HepG2 (cell line): ENCODE results near the gene LRRC55. TPM values are rescaled to one million over a fixed set of nuclear protein-coding genes. Genes with fewer than 3 reads are reported as not detected.

Source experiments
- ATAC-seq: fragments of 200-7000 bp; cut with Tn5 transposase; 3 replicates; pipeline ENCODE4 v1.9.1; 2020; ENCODE audit warnings: mild to moderate bottlenecking, moderate library complexity
- BruUV-seq: library from RNA; stranded (reverse); fragments of 400-500 nt; replicated peaks from 2 replicates; lab custom pipeline; 2021; lab: Mats Ljungman, UMichigan
- CTCF ChIA-PET: fragments of 300-600 bp; formaldehyde crosslinking; extraction: SDS; loops from one replicate; lab custom pipeline; 2021; ENCODE audit warnings: low total read pairs, inconsistent platforms, low intra/inter-chr PET ratio; lab: Yijun Ruan, JAX
- POLR2A ChIA-PET: fragments of 350-600 bp; sonication (Branson Sonifier 250); formaldehyde crosslinking; loops from one replicate; lab custom pipeline; 2020; ENCODE audit warnings: antibody characterized with exemption, inconsistent platforms; lab: Yijun Ruan, JAX
- DNase-seq: peaks from one replicate; pipeline ENCODE4 v3.0.0-alpha.2; 2015; ENCODE audit warnings: low spot score
- FAIRE-seq: peaks from 3 replicates; lab custom pipeline; 2011; peaks lifted over from hg19 to GRCh38; lab: Jason Lieb, UNC
- H2AFZ ChIP-seq: one replicate; pipeline ENCODE4 v1.6.1; 2011; ENCODE audit warnings: low read length, inconsistent platforms
- H3K27ac ChIP-seq: fragments of 300-600 bp; 3 replicates; pipeline ENCODE4 v1.8.0; 2011; ENCODE audit warnings: mixed run types, mild to moderate bottlenecking, mixed read lengths, low read length, inconsistent platforms; ENCODE audit not compliant: insufficient read depth; ENCODE audit errors: extremely low read length
- H3K27me3 ChIP-seq, 2 experiments: fragments of 200-600 bp in 1 of 2; 2 replicates in 1 of 2; 3 replicates in 1 of 2; pipeline versions ENCODE4 v1.6.0 to v1.8.0; 2011; ENCODE audit warnings: low read length in 2 of 2, mild to moderate bottlenecking in 2 of 2, moderate library complexity in 2 of 2, inconsistent platforms in 1 of 2; ENCODE audit not compliant: insufficient read depth in 2 of 2, control insufficient read depth in 1 of 2
- H3K36me3 ChIP-seq, 2 experiments: fragments of 200-600 bp in 1 of 2; replicated peaks in 1 of 2; 2 replicates in 1 of 2; 3 replicates in 1 of 2; pipeline versions ENCODE4 v1.5.1 to v1.8.0; 2011; ENCODE audit warnings: low read length in 2 of 2, inconsistent platforms in 1 of 2; ENCODE audit not compliant: insufficient read depth in 2 of 2, control insufficient read depth in 1 of 2
- H3K4me1 ChIP-seq: 2 replicates; pipeline ENCODE4 v1.5.1; 2012; ENCODE audit warnings: low read length, inconsistent platforms; ENCODE audit not compliant: insufficient read depth
- H3K4me2 ChIP-seq: 2 replicates; pipeline ENCODE4 v1.6.0; 2011; ENCODE audit warnings: low read depth, low read length, inconsistent platforms
- H3K4me3 ChIP-seq, 3 experiments: fragments of 200-600 bp in 1 of 3; sonication (generic), shearing (Covaris generic) in 1 of 3; replicated peaks in 1 of 3; 2 replicates each; pipeline ENCODE4 v1.5.1; 2011 to 2016; ENCODE audit warnings: low read length in 3 of 3, inconsistent platforms in 2 of 3, low read depth in 2 of 3, mild to moderate bottlenecking in 2 of 3, control low read depth in 1 of 3, mixed read lengths in 1 of 3; ENCODE audit not compliant: insufficient read depth in 1 of 3
- H3K79me2 ChIP-seq: one replicate; pipeline ENCODE4 v1.6.1; 2011; ENCODE audit warnings: low read length, inconsistent platforms; ENCODE audit not compliant: insufficient read depth
- H3K9ac ChIP-seq: 2 replicates; pipeline ENCODE4 v1.6.0; 2011; ENCODE audit warnings: mild to moderate bottlenecking, low read depth, low read length, inconsistent platforms; ENCODE audit not compliant: insufficient read depth
- H3K9me3 ChIP-seq: 2 replicates; pipeline ENCODE4 v1.5.1; 2012; ENCODE audit warnings: mild to moderate bottlenecking, low read length
- H4K20me1 ChIP-seq: 2 replicates; pipeline ENCODE4 v1.6.0; 2011; ENCODE audit warnings: inconsistent platforms, mild to moderate bottlenecking, low read length, moderate library complexity; ENCODE audit not compliant: insufficient read depth
- HES4 ChIP-seq: sonication (generic); formaldehyde crosslinking; IDR thresholded peaks from 2 replicates; pipeline ENCODE4 v1.9.0; 2021; ENCODE audit warnings: mild to moderate bottlenecking, missing genetic modification reagents, borderline replicate concordance
- NFKB2 ChIP-seq: sonication (generic); formaldehyde crosslinking; IDR thresholded peaks from 2 replicates; pipeline ENCODE4 v1.4.0; 2020; ENCODE audit warnings: missing genetic modification reagents, borderline replicate concordance
- REPIN1 ChIP-seq: sonication (generic); formaldehyde crosslinking; IDR thresholded peaks from 2 replicates; pipeline ENCODE4 v1.8.0; 2022; ENCODE audit warnings: missing genetic modification reagents, low read depth, mild to moderate bottlenecking, borderline replicate concordance
- TBX3 ChIP-seq: fragments of 450-650 bp; IDR thresholded peaks from 2 replicates; pipeline ENCODE4 v1.6.1; 2017; ENCODE audit warnings: antibody characterized with exemption, mild to moderate bottlenecking, inconsistent platforms, borderline replicate concordance
- ZNF124 ChIP-seq: sonication (generic); formaldehyde crosslinking; IDR thresholded peaks from 2 replicates; pipeline ENCODE4 v1.4.0; 2020; ENCODE audit warnings: missing genetic modification reagents
- ZNF547 ChIP-seq: sonication (generic); formaldehyde crosslinking; IDR thresholded peaks from 2 replicates; pipeline ENCODE4 v1.5.1; 2020; ENCODE audit warnings: mild to moderate bottlenecking, missing genetic modification reagents
- ZNF607 ChIP-seq: sonication (generic); formaldehyde crosslinking; IDR thresholded peaks from 2 replicates; pipeline ENCODE4 v1.5.1; 2020; ENCODE audit warnings: missing genetic modification reagents, mild to moderate bottlenecking, borderline replicate concordance
- ZNF841 ChIP-seq: sonication (generic); formaldehyde crosslinking; IDR thresholded peaks from 2 replicates; pipeline ENCODE4 v1.8.1; 2023; ENCODE audit warnings: missing genetic modification reagents, borderline replicate concordance
- WGBS: methylation state at CpG from one replicate; pipeline ENCODE4 v1.1.6; 2017; ENCODE audit warnings: low lambda C conversion rate; 5-methylcytosine and 5-hydroxymethylcytosine counted together
- in situ Hi-C: cut with HindIII; loops from 2 replicates; pipeline ENCODE4 v1.10.0; 2017; ENCODE audit warnings: low pct_unique_long_range_greater_than_20kb; ENCODE audit not compliant: extremely low pct_ligation_motif_present
- intact Hi-C: fragments of 100-400 bp; cut with micrococcal nuclease; formaldehyde crosslinking; loops from one replicate; pipeline ENCODE4 v1.10.0; 2022; ENCODE audit not compliant: unreplicated experiment
- polyA plus RNA-seq, 8 experiments: library from polyadenylated mRNA; depleted of rRNA in 3 of 8; stranded (reverse) in 7 of 8; unstranded in 1 of 8; fragments of >200 nt; fragmentation: Illumina TruSeq in 4 of 8; extraction: Trizol in 4 of 8; gene quantifications; 2 replicates each; pipeline versions ENCODE4 v1.2.1 to v1.2.3, GENCODE V29; 2011 to 2016; ENCODE audit warnings: low read depth in 4 of 8, missing spikeins in 1 of 8, mixed read lengths in 1 of 8; ENCODE audit not compliant: insufficient read depth in 1 of 8
- total RNA-seq, 5 experiments: library from RNA; depleted of rRNA; stranded (reverse); fragments of >200 nt; fragmentation: Illumina TruSeq; extraction: Trizol; gene quantifications; 2 replicates each; pipeline ENCODE4 v1.2.3, GENCODE V29; 2016; ENCODE audit warnings: low read depth in 1 of 5
- TF ChIP-seq, protein P1 (sequence below): sonication (generic); formaldehyde crosslinking; IDR thresholded peaks from 2 replicates; pipeline ENCODE4 v1.5.0; 2020; ENCODE audit warnings: mild to moderate bottlenecking, missing genetic modification reagents, borderline replicate concordance
- TF ChIP-seq, protein P2 (sequence below): sonication (generic); formaldehyde crosslinking; IDR thresholded peaks from 2 replicates; pipeline ENCODE4 v1.4.0; 2020; ENCODE audit warnings: missing genetic modification reagents, borderline replicate concordance

The LRRC55 gene
- total and polyA plus RNA-seq, 2 of the 13 experiments (the other 11 are each of a cell fraction or from before 2014, with no cell fraction given), result not detected

- TF ChIP-seq ZNF841 (CRISPR knock-in tag), result no peak
Measured at GRCh38 chr11:57240007-57240406, 58.3 kb downstream of the LRRC55 start (continued).

- intact Hi-C loops, result no loop called here
- Histone ChIP-seq H3K4me3 (no peak overlapping the region), H3K4me1 (no peaks in the 10 kb centered on the region), H2AFZ (no peak overlapping the region), H3K36me3 (no peaks in the 10 kb centered on the region), H3K4me2 (no peak overlapping the region), H3K27me3 (0 out of 5 replicates have a peak, but pooled peaks cover 0 to 5% of the 10 kb centered on the region in 2 experiments), H3K9ac (no peak overlapping the region), H3K9me3 (no peaks in the 10 kb centered on the region), H4K20me1 (no peaks in the 10 kb centered on the region), H3K79me2 (no peaks in the 10 kb centered on the region), H3K27ac (no peak overlapping the region)
- POLR2A ChIA-PET, result no interaction called here
- WGBS, result 19% methylated on average over 3 of the region's 5 CpGs
- CTCF ChIA-PET, result no interaction called here
- no peak for ATAC-seq
- TF ChIP-seq TBX3, result no peak
- TF ChIP-seq ZNF124 (CRISPR knock-in tag), result no peak
- no peak for TF ChIP-seq NFKB2 (CRISPR knock-in tag)
- TF ChIP-seq, protein P1, sequence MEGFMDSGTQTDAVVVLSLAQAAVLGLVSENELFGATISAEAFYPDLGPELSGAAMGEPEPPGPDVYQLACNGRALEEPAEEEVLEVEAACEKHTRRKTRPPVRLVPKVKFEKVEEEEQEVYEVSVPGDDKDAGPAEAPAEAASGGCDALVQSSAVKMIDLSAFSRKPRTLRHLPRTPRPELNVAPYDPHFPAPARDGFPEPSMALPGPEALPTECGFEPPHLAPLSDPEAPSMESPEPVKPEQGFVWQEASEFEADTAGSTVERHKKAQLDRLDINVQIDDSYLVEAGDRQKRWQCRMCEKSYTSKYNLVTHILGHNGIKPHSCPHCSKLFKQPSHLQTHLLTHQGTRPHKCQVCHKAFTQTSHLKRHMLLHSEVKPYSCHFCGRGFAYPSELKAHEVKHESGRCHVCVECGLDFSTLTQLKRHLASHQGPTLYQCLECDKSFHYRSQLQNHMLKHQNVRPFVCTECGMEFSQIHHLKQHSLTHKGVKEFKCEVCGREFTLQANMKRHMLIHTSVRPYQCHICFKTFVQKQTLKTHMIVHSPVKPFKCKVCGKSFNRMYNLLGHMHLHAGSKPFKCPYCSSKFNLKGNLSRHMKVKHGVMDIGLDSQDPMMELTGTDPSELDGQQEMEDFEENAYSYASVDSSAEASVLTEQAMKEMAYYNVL, result no peak
- TF ChIP-seq REPIN1, result no peak
- TF ChIP-seq ZNF841 (CRISPR knock-in tag), result no peak
- TF ChIP-seq, protein P2, sequence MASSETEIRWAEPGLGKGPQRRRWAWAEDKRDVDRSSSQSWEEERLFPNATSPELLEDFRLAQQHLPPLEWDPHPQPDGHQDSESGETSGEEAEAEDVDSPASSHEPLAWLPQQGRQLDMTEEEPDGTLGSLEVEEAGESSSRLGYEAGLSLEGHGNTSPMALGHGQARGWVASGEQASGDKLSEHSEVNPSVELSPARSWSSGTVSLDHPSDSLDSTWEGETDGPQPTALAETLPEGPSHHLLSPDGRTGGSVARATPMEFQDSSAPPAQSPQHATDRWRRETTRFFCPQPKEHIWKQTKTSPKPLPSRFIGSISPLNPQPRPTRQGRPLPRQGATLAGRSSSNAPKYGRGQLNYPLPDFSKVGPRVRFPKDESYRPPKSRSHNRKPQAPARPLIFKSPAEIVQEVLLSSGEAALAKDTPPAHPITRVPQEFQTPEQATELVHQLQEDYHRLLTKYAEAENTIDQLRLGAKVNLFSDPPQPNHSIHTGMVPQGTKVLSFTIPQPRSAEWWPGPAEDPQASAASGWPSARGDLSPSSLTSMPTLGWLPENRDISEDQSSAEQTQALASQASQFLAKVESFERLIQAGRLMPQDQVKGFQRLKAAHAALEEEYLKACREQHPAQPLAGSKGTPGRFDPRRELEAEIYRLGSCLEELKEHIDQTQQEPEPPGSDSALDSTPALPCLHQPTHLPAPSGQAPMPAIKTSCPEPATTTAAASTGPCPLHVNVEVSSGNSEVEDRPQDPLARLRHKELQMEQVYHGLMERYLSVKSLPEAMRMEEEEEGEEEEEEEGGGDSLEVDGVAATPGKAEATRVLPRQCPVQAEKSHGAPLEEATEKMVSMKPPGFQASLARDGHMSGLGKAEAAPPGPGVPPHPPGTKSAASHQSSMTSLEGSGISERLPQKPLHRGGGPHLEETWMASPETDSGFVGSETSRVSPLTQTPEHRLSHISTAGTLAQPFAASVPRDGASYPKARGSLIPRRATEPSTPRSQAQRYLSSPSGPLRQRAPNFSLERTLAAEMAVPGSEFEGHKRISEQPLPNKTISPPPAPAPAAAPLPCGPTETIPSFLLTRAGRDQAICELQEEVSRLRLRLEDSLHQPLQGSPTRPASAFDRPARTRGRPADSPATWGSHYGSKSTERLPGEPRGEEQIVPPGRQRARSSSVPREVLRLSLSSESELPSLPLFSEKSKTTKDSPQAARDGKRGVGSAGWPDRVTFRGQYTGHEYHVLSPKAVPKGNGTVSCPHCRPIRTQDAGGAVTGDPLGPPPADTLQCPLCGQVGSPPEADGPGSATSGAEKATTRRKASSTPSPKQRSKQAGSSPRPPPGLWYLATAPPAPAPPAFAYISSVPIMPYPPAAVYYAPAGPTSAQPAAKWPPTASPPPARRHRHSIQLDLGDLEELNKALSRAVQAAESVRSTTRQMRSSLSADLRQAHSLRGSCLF (CRISPR knock-in tag), result no peak
- no peak for TF ChIP-seq ZNF607 (CRISPR knock-in tag)
- no peak for TF ChIP-seq ZNF547
- TF ChIP-seq HES4 (CRISPR knock-in tag), result no peak
- no peak for DNase-seq
- FAIRE-seq, result no peak
- BruUV-seq, result no TSS peak
- in situ Hi-C loops, result no loop called here
Measured at GRCh38 chr11:57240757-57241156, 59.0 kb downstream of the LRRC55 start.
